Measurements from ENCODE around the gene PTPRE.

PTPRE gene

GRCh38 chr10:128071417-128071782 is 164.5 kb downstream of the PTPRE start:
- H3K4me3 ChIP-seq (ENCODE audit: low read depth, low read length), result no peak overlapping the region
- no peak for TF ChIP-seq CTCF (IDR thresholded peaks at IDR 0.05; ENCODE audit: borderline replicate concordance, insufficient read depth, low read depth, low read length)

DNA sequence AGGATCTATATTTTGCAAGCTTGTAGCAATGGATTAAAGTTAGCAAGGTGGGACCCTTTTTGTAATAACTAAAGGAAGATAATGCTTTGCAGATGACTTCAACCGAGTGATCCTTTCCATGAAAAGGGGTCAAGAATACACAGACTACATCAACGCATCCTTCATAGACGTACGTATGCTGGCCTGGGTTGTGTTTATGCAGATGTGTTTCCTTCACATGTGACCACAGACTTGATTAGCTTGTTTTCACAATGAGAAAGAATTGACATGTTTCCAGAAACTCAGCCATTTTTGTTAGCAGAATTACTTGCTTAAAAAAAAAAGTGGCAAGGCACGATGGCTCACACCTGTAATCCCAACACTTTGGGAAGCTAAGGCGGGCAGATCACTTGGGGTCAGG is 165.1 kb downstream of the PTPRE start:
- H3K4me3 ChIP-seq (ENCODE audit: low read depth, low read length), result no peak overlapping the region
- no peak for TF ChIP-seq CTCF (IDR thresholded peaks at IDR 0.05; ENCODE audit: borderline replicate concordance, insufficient read depth, low read depth, low read length)

DNA sequence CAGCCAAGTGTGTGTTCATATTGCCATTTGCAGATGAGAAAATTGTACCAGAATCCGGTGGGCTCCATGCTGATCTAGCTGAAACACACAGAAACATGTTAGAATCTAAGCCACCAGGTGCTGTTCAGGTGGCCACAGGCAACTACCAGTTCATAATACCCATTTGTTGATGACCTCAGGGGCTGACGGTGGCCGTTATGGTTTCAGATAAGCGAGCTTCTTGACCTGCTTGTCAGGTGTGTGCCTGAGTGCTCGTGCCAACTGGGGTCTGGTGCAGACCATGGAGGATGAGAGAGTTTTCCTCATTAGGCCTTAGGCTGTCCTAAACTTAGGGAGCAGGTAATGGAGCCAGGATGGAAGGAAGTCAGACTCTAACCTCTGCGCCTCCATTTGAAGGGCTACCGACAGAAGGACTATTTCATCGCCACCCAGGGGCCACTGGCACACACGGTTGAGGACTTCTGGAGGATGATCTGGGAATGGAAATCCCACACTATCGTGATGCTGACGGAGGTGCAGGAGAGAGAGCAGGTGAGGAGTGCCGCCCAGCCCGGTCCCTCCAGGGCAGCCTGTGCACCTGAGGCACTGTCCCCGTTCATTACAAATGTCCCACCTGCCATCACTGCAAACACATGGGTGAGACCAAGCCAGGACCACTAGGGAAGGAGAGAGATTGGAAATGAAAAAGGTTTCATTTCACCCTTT is 166.2 kb downstream of the PTPRE start:
- H3K4me3 ChIP-seq (ENCODE audit: low read depth, low read length), result no peak overlapping the region
- TF ChIP-seq CTCF (IDR thresholded peaks at IDR 0.05; ENCODE audit: borderline replicate concordance, insufficient read depth, low read depth, low read length), result no peak

DNA sequence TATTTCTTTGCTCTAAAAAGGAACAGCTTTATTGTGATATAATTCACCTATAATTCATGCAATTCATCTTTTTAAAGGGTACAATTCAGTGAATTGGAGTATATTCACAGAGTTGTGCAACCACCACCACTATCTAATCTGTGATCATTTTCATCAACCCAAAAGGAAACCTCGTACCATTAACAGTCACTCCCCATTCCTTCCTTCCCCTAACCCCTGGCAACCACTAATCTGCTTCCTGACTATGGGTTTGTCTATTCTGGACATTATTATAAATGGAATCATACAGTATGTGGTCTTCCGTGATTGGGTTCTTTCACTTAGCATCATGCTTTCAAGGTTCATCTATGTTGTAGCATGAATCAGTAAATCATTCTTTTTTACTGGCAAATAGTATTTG is 167.0 kb downstream of the PTPRE start:
- no peak overlapping the region for H3K4me3 ChIP-seq (ENCODE audit: low read depth, low read length)
- TF ChIP-seq CTCF (IDR thresholded peaks at IDR 0.05; ENCODE audit: borderline replicate concordance, insufficient read depth, low read depth, low read length), result no peak

DNA sequence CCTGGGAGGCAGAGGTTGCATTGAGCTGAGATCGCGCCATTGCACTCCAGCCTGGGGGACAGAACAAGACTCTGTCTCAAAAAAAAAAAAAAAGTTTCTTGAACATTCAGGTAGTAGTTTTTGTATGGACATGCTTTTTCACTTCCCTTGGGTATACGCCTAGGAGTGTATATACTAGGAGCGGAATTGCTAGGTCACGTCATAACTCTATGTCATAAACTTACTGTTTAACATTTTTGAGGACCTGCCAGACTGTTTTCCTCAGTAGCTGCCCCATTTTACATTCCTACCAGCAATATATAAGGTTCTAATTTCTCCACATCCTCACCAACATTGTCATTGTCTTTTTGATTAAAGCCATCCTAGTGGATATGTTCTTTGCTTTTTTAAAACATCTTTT is 167.7 kb downstream of the PTPRE start:
- no peak overlapping the region for H3K4me3 ChIP-seq (ENCODE audit: low read depth, low read length)
- TF ChIP-seq CTCF (IDR thresholded peaks at IDR 0.05; ENCODE audit: borderline replicate concordance, insufficient read depth, low read depth, low read length), result no peak

DNA sequence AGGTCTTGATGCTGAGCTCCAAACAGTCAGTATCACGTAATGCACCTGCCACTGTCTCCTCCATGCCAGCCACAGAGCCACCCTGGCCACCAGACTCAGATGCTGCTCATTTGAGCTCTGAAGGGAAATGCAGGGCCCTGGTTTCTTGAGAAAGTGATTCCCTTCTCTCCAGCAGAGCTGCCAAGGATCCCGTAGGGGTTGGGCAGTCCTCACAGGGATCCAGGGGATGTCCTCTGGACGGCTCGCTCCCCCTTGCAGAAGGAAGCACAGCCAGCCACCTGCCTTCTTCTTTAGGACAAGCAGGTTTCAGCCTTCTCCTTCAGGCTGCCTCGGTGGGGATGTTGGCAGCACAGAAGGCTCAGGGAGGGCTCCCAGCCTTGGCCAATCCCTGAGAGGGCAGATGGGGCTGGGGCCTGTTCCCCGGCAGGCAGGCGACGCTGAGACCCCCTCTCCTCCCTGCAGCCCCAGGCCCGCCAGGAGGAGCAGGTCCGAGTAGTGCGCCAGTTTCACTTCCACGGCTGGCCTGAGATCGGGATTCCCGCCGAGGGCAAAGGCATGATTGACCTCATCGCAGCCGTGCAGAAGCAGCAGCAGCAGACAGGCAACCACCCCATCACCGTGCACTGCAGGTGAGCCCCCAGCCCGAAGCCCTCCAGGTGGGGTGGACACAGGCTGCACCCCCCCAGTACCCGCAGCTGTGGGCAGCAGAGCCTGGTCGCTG is 170.4 kb downstream of the PTPRE start:
- no peak for TF ChIP-seq CTCF (IDR thresholded peaks at IDR 0.05; ENCODE audit: borderline replicate concordance, insufficient read depth, low read depth, low read length)
- no peak overlapping the region for H3K4me3 ChIP-seq (ENCODE audit: low read depth, low read length)

All from GM12875 (cell line).